BE2C (cell line): ENCODE results near the gene TMEM52B.
A peak's percentile ranks its signal among the peaks of the same experiment; 100 is the strongest.
"Not testable (repeated sequence)": the region's sequence is repeated elsewhere in the genome, so short reads cannot be mapped to it uniquely, and the experiment has no call there.

Experiments used
- DNase-seq: peaks from one replicate; pipeline ENCODE4 v3.0.0-alpha.2; 2020
- H3K27me3 ChIP-seq: fragments of 250-450 bp; sonication (Bioruptor Pico); 2 replicates; pipeline ENCODE4 v1.5.1; 2020; ENCODE audit warnings: mild to moderate bottlenecking
- H3K36me3 ChIP-seq: fragments of 250-450 bp; sonication (Bioruptor Pico); 2 replicates; pipeline ENCODE4 v1.5.1; 2020; ENCODE audit warnings: mild to moderate bottlenecking
- H3K4me1 ChIP-seq: fragments of 250-450 bp; sonication (Bioruptor Pico); 2 replicates; pipeline ENCODE4 v1.5.1; 2020
- H3K4me3 ChIP-seq: 2 replicates; pipeline ENCODE4 v1.5.1; 2011; ENCODE audit warnings: low read depth, low read length
- H3K9me3 ChIP-seq: fragments of 250-450 bp; sonication (Bioruptor Pico); 2 replicates; pipeline ENCODE4 v1.5.1; 2020
- TF ChIP-seq, protein P1 (sequence below): IDR thresholded peaks from 2 replicates; pipeline ENCODE4 v1.5.1; 2012; ENCODE audit warnings: mild to moderate bottlenecking, low read depth, low read length

TMEM52B gene

DNA sequence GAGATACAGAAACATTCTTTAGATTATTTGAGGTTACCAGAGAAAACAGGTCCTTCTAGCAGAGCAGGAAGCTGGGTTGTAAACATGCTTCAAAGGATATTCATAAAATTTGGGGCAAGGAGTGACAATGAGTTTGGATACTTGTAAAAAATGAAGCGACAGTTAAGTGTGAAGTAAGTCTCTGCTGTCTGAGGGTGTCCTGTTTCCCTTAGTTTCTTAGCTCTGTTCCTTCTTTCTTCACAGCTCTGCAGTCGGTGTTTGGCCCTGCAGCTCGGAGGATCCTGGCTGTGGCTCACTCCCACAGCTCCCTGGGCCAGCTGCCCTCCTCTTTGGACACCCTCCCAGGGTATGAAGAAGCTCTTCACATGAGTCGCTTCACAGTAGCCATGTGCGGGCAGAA lies 10.8 kb downstream of the TMEM52B start:
- no peaks in the 10 kb centered on the region for H3K9me3 ChIP-seq

DNA sequence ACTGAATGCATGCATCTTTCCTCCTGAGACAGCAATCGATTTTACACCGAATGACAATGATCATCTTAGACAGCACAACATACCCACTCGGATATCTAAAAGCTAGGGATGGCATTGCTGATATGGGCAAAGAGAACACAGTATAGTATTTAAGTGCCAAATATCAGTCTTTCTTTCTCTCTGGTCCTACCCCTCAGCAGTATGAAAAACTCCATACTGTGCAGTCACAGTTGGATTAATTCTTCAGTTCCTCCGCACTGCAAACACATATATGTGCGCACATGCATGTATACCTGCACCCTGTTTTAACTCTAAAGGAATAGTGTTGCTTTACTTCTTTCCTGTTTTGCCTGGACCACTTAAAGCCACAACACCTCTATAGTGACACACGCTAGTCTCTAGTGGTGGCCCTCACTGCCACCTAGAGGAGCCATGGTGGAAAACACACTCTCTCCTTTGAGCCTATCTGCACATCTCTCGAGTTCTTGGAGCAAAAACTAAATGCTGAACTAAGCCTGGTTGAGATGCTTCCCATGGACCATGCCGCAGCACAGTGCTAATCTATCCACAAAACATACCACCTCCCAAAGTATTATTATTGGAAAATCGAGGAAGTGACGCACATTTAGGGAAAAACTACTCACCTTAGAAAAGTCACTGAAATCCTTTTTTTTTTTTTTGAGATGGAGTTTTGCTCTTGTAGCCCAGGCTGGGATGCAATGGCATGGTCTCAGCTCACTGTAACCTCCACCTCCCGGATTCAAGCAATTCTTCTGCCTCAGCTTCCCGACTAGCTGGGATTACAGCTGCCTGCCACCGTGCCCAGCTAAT lies 11.9 kb downstream of the TMEM52B start:
- no peak overlapping the region for H3K4me3 ChIP-seq
- TF ChIP-seq, protein P1, sequence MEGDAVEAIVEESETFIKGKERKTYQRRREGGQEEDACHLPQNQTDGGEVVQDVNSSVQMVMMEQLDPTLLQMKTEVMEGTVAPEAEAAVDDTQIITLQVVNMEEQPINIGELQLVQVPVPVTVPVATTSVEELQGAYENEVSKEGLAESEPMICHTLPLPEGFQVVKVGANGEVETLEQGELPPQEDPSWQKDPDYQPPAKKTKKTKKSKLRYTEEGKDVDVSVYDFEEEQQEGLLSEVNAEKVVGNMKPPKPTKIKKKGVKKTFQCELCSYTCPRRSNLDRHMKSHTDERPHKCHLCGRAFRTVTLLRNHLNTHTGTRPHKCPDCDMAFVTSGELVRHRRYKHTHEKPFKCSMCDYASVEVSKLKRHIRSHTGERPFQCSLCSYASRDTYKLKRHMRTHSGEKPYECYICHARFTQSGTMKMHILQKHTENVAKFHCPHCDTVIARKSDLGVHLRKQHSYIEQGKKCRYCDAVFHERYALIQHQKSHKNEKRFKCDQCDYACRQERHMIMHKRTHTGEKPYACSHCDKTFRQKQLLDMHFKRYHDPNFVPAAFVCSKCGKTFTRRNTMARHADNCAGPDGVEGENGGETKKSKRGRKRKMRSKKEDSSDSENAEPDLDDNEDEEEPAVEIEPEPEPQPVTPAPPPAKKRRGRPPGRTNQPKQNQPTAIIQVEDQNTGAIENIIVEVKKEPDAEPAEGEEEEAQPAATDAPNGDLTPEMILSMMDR: peak; percentile 71
- no peaks in the 10 kb centered on the region for H3K4me1 ChIP-seq
- no peaks in the 10 kb centered on the region for H3K36me3 ChIP-seq
- H3K9me3 ChIP-seq: no peaks in the 10 kb centered on the region
- DNase-seq: peak; percentile 45
- H3K27me3 ChIP-seq: peaks cover 20% of the 10 kb centered on the region

More for the DNA sequence above, 10.8 kb downstream of the TMEM52B start:
- no peak overlapping the region for H3K4me3 ChIP-seq
- H3K27me3 ChIP-seq: peaks cover 14% of the 10 kb centered on the region
- H3K4me1 ChIP-seq: no peaks in the 10 kb centered on the region
- TF ChIP-seq, protein P1: no peak
- H3K36me3 ChIP-seq: no peaks in the 10 kb centered on the region
- no peak for DNase-seq

DNA sequence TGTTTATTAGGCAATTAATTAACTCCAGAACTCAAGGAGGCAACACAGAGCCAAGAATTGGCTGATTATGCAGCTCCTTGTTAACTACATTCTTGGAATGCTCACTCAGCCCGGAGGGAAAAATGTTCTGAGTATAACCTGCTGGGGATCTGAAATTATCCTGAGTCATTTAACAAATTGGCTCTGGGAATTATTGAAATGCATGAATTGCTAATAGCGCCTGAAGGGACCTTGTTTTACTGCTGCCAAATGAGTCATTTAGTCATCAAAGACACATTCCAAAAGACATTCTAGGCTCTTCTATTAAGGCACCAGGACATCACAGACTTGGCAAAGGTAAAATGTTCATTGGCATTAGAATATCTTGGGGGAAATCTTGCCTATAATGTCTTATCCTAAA lies 13.0 kb downstream of the TMEM52B start:
- Histone ChIP-seq H3K4me1 (no peaks in the 10 kb centered on the region), H3K27me3 (peaks cover 20% of the 10 kb centered on the region), H3K9me3 (no peaks in the 10 kb centered on the region), H3K4me3 (no peak overlapping the region), H3K36me3 (no peaks in the 10 kb centered on the region)
- no peak for DNase-seq
- TF ChIP-seq, protein P1: no peak

DNA sequence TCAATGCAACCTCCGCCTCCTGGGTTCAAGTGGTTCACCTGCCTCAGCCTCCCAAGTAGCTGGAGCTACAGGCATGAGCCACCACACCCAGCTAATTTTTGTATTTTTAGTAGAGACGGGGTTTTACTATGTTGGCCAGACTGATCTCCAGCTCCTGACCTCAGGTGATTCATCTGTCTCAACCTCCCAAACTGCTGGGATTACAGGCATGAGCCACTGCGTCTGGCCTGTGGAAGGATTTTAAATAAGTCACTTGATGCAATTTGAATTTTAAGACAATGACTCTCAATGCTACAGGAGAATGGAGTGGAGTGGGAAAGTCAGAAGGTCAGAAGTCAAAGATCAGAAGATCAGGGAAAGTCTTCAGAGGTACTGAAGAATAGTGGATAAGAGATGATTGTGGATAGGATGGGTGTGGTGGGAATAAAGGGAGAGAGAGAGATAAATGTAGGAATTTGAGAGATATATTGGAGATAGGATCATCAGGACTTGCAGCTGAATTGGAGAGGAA lies 15.4 kb downstream of the TMEM52B start:
- peaks cover 32% of the 10 kb centered on the region for H3K27me3 ChIP-seq
- TF ChIP-seq, protein P1: no peak
- no peak for DNase-seq
- no peaks in the 10 kb centered on the region for H3K9me3 ChIP-seq
- no peaks in the 10 kb centered on the region for H3K36me3 ChIP-seq
- no peaks in the 10 kb centered on the region for H3K4me1 ChIP-seq
- H3K4me3 ChIP-seq: no peak overlapping the region

DNA sequence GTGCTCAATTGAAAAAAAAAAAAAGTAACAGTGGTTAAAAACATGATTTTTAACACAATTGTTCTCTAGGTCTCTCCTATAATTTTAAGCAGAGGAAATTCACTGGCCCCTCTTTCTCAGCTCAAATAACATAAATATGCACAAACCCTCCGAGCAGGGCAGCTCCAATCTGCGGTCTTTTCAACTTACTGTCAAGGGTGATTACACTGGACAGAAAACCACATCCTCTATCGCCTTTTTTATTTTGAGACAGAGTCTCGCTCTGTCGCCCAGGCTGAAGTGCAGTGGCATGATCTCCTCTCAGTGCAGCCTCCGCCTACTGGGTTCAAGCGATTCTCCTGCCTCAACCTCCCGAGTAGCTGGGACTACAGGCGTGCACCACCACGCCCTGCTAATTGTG lies 17.4 kb downstream of the TMEM52B start:
- TF ChIP-seq, protein P1: no peak
- Histone ChIP-seq H3K4me3 (no peak overlapping the region), H3K9me3 (no peaks in the 10 kb centered on the region), H3K27me3 (peaks cover 30% of the 10 kb centered on the region), H3K4me1 (no peaks in the 10 kb centered on the region), H3K36me3 (no peaks in the 10 kb centered on the region)
- DNase-seq: no peak

DNA sequence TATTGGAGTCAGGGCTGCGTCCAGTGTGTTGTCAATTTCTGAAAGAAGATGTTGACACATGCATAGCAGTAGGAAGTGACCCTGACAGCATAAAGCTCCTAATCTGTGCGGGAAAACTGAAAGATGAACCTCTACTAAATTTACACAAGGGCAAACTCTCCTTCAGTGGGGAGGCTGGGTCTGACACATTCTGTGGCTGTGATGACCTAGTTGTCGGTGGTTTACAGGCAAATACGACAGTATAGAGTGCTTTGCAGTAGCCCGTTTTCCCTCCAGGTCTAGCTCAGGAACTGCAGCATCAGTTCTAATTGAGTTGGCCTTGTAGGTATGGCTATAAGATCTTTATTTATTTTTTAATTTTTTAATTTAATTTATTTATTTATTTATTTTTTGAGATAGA lies 19.0 kb downstream of the TMEM52B start:
- Histone ChIP-seq H3K9me3 (no peaks in the 10 kb centered on the region), H3K4me1 (no peaks in the 10 kb centered on the region), H3K36me3 (no peaks in the 10 kb centered on the region), H3K27me3 (peaks cover 24% of the 10 kb centered on the region), H3K4me3 (no peak overlapping the region)
- TF ChIP-seq, protein P1: no peak
- DNase-seq: no peak

DNA sequence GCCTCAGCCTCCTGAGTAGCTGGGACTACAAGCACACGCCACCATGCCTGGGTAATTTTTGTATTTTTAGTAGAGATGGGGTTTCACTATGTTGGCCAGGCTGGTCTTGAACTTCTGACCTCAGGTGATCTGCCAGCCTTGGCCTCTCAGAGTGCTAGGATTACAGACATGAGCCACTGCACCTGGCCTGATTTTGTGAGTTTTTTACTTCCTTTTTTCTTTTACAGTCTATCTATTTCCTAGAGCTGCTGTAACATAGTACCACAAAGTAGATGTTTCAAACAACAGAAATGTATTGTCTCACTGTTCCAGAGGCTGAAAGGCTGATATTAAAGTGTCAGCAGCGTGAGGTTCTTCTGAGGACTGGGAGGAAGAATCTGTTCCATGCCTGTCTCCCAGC lies 25.7 kb downstream of the TMEM52B start:
- not testable (repeated sequence) for H3K4me3 ChIP-seq, H3K36me3 ChIP-seq, H3K4me1 ChIP-seq, H3K9me3 ChIP-seq, DNase-seq
- peaks cover 15% of the 10 kb centered on the region for H3K27me3 ChIP-seq
